H1 (cell line): Measurements from ENCODE around the gene SLC35A2. TPM values are rescaled to one million over a fixed set of nuclear protein-coding genes. Genes with fewer than 3 reads are reported as not detected.

ENCODE experiments used
- NRF1 ChIP-seq: IDR thresholded peaks from 2 replicates; pipeline ENCODE4 v1.6.1; 2011; ENCODE audit warnings: mild to moderate bottlenecking, low read depth, low read length, improper control_type of control experiment
- TAF1 ChIP-seq: IDR thresholded peaks from 2 replicates; pipeline ENCODE4 v1.6.1; 2011; ENCODE audit warnings: mild to moderate bottlenecking, low read depth, low read length
- TAF7 ChIP-seq: optimal IDR thresholded peaks from 2 replicates; pipeline ENCODE3; 2011; ENCODE audit warnings: low read depth, mild to moderate bottlenecking, inconsistent platforms, low read length, moderate library complexity, borderline replicate concordance
- polyA plus RNA-seq, 7 experiments: library from polyadenylated mRNA; depleted of rRNA in 3 of 7; stranded (reverse) in 5 of 7; unstranded in 2 of 7; fragments of >200 nt in 5 of 7; fragments of 200-250 nt in 2 of 7; gene quantifications; 1 replicate in 5 of 7; 2 replicates in 1 of 7; 4 replicates in 1 of 7; pipeline versions ENCODE4 v1.2.1 to v1.2.3, GENCODE V29; 2011 to 2013; ENCODE audit warnings: missing spikeins in 2 of 7, mixed read lengths in 2 of 7
- total RNA-seq: library from RNA; stranded (reverse); fragmentation: NEBNext Ultra II Directional; extraction: Animal tissue kit (Norgen Biotek cat#: 25700); gene quantifications from 2 replicates; pipeline ENCODE4 v1.2.1, GENCODE V29; 2021

Gene SLC35A2
- total and polyA plus RNA-seq, 2 of the 8 experiments (the other 6 are each of a cell fraction or from before 2014, with no cell fraction given) = 21.4 to 48.3 TPM

- TF ChIP-seq NRF1 (no peak), TAF1 (peak; percentile 98), TAF7 (peak; percentile 96)
- TF ChIP-seq, all 59 proteins: peak for 10
These were observed 7.3 kb upstream of the SLC35A2 start, which contains the start of gene PIM2 (continued) for GRCh38 chrX:48918643-48919340.
